OCI-LY7 (cell line): Measurements from ENCODE around the gene ARHGAP23. TPM values are rescaled to one million over a fixed set of nuclear protein-coding genes. Genes with fewer than 3 reads are reported as not detected.
"Not testable (repeated sequence)": the region's sequence is repeated elsewhere in the genome, so short reads cannot be mapped to it uniquely, and the experiment has no call there.

Source experiments
- BruUV-seq: library from RNA; stranded (reverse); fragments of 400-500 nt; replicated peaks from 2 replicates; lab custom pipeline; 2021; lab: Mats Ljungman, UMichigan
- CTCF ChIA-PET: fragments of 300-600 bp; sonication (Branson Sonifier 250); formaldehyde crosslinking; loops from one replicate; lab custom pipeline; 2022; ENCODE audit warnings: antibody characterized with exemption; ENCODE audit not compliant: unreplicated experiment; lab: Charles Lee
- POLR2A ChIA-PET: fragments of 300-600 bp; sonication (Branson Sonifier 250); formaldehyde crosslinking; loops from one replicate; lab custom pipeline; 2022; ENCODE audit warnings: antibody characterized with exemption; lab: Charles Lee
- DNase-seq: peaks from one replicate; pipeline ENCODE4 v3.0.0-alpha.2; 2015; ENCODE audit warnings: low spot score
- H2AFZ ChIP-seq: fragments of 200-600 bp; sonication (generic), shearing (Covaris generic); 2 replicates; pipeline ENCODE4 v1.6.1; 2014; ENCODE audit warnings: mild to moderate bottlenecking, antibody characterized with exemption, low read length, moderate library complexity
- H3K27ac ChIP-seq: fragments of 200-600 bp; sonication (generic); 2 replicates; pipeline ENCODE4 v1.5.1; 2014; ENCODE audit warnings: mixed run types, low read depth, mild to moderate bottlenecking, moderate library complexity, low read length, inconsistent platforms; ENCODE audit not compliant: poor library complexity, severe bottlenecking
- H3K36me3 ChIP-seq: fragments of 200-600 bp; sonication (generic); 2 replicates; pipeline ENCODE4 v1.6.1; 2014; ENCODE audit warnings: mild to moderate bottlenecking, antibody characterized with exemption, low read length, moderate library complexity, mixed read lengths; ENCODE audit not compliant: insufficient read depth
- H3K4me1 ChIP-seq: fragments of 200-600 bp; sonication (generic); 2 replicates; pipeline ENCODE4 v1.5.1; 2014; ENCODE audit warnings: mild to moderate bottlenecking, low read length; ENCODE audit not compliant: insufficient read depth, poor library complexity, severe bottlenecking
- H3K4me2 ChIP-seq: fragments of 200-600 bp; sonication (generic); 2 replicates; pipeline ENCODE4 v1.6.1; 2014; ENCODE audit warnings: mild to moderate bottlenecking, low read length
- H3K4me3 ChIP-seq: fragments of 200-600 bp; sonication (generic); 2 replicates; pipeline ENCODE4 v1.5.1; 2014; ENCODE audit warnings: mild to moderate bottlenecking, low read depth, low read length; ENCODE audit not compliant: poor library complexity, severe bottlenecking
- H3K79me2 ChIP-seq: fragments of 200-600 bp; sonication (generic); 2 replicates; pipeline ENCODE4 v1.6.1; 2016; ENCODE audit warnings: low read depth, mild to moderate bottlenecking, low read length, moderate library complexity, mixed read lengths; ENCODE audit not compliant: insufficient read depth
- H3K9me2 ChIP-seq: fragments of 200-600 bp; sonication (generic); 2 replicates; pipeline ENCODE4 v1.6.1; 2016; ENCODE audit warnings: mild to moderate bottlenecking, low read length, mixed read lengths; ENCODE audit not compliant: insufficient read depth
- H3K9me3 ChIP-seq: fragments of 200-600 bp; sonication (generic); 2 replicates; pipeline ENCODE4 v1.6.1; 2014; ENCODE audit warnings: mild to moderate bottlenecking, mixed run types, low read length, mixed read lengths
- H4K20me1 ChIP-seq: fragments of 200-600 bp; sonication (generic); 2 replicates; pipeline ENCODE4 v1.6.1; 2014; ENCODE audit warnings: mild to moderate bottlenecking, antibody characterized with exemption, low read length, moderate library complexity, mixed read lengths; ENCODE audit not compliant: insufficient read depth
- CTCF ChIP-seq: fragments of 200-600 bp; sonication (generic); conservative IDR thresholded peaks from 2 replicates; pipeline ENCODE4 v1.5.1; 2014; ENCODE audit warnings: mild to moderate bottlenecking, antibody characterized with exemption, low read length, moderate library complexity, mixed read lengths
- EZH2phosphoT487 ChIP-seq: fragments of 200-600 bp; sonication (generic); IDR thresholded peaks from 2 replicates; pipeline ENCODE4 v1.6.1; 2018; ENCODE audit warnings: low read depth, borderline replicate concordance, mild to moderate bottlenecking, mixed run types, antibody characterized with exemption, low read length, moderate library complexity, mixed read lengths
- intact Hi-C: fragments of 100-400 bp; cut with micrococcal nuclease; formaldehyde crosslinking; loops from one replicate; pipeline ENCODE4 v1.10.0; 2022; ENCODE audit not compliant: unreplicated experiment
- total RNA-seq, 2 experiments: library from RNA; depleted of rRNA in 1 of 2; stranded (reverse); fragments of >200 nt in 1 of 2; shearing (Covaris generic) in 1 of 2; gene quantifications; 2 replicates each; pipeline ENCODE4 v1.2.3, GENCODE V29; 2014 to 2022

The ARHGAP23 gene
- total RNA-seq, 2 experiments from 2014 or later = 16.3 to 18.6 TPM

GRCh38 chr17:38511150-38512108 lies 83.2 kb downstream of the ARHGAP23 start:
- no TSS peak for BruUV-seq
- Histone ChIP-seq H4K20me1 (no peaks in the 10 kb centered on the region), H3K9me3 (no peaks in the 10 kb centered on the region), H3K9me2 (no peaks in the 10 kb centered on the region), H3K4me3 (no peak overlapping the region), H3K4me1 (no peaks in the 10 kb centered on the region), H3K27ac (no peak overlapping the region), H3K4me2 (no peak overlapping the region), H2AFZ (no peak overlapping the region), H3K79me2 (no peaks in the 10 kb centered on the region), H3K36me3 (no peaks in the 10 kb centered on the region)
- DNase-seq = no peak
- no peak for TF ChIP-seq EZH2phosphoT487
- no peak for TF ChIP-seq CTCF
- intact Hi-C loops = no loop called here
- ChIA-PET POLR2A (no interaction called here), CTCF (no interaction called here)

- Histone ChIP-seq H3K9me3 (no peaks in the 10 kb centered on the region), H4K20me1 (no peaks in the 10 kb centered on the region), H3K4me1 (no peaks in the 10 kb centered on the region), H3K4me3 (no peak overlapping the region), H3K4me2 (no peak overlapping the region), H3K79me2 (no peaks in the 10 kb centered on the region), H3K36me3 (no peaks in the 10 kb centered on the region), H2AFZ (no peak overlapping the region), H3K9me2 (no peaks in the 10 kb centered on the region), H3K27ac (no peak overlapping the region)
- intact Hi-C loops = no loop called here
- TF ChIP-seq EZH2phosphoT487 (no peak), CTCF (no peak)
- ChIA-PET POLR2A (no interaction called here), CTCF (interaction anchor here (0.5 kb wide), 1 partner anchor 1447 kb away, joined by 3 read pairs; no protein-coding TSS in a partner anchor)
- no peak for DNase-seq
- BruUV-seq = no TSS peak
Observed at GRCh38 chr17:38512473-38513058, 84.3 kb downstream of the ARHGAP23 start.

- H3K9me3 ChIP-seq, DNase-seq, H3K4me3 ChIP-seq, H3K27ac ChIP-seq, POLR2A ChIA-PET, H3K36me3 ChIP-seq, H3K4me2 ChIP-seq, intact Hi-C loops, CTCF ChIA-PET, H3K79me2 ChIP-seq, H4K20me1 ChIP-seq, H3K9me2 ChIP-seq, H2AFZ ChIP-seq, BruUV-seq, H3K4me1 ChIP-seq: not testable (repeated sequence)
Observed at GRCh38 chr17:38526526-38526925, 98.3 kb downstream of the ARHGAP23 start.

- POLR2A ChIA-PET, H3K36me3 ChIP-seq, DNase-seq, H3K4me2 ChIP-seq, H4K20me1 ChIP-seq, H3K9me2 ChIP-seq, H3K9me3 ChIP-seq, CTCF ChIA-PET, H3K27ac ChIP-seq, BruUV-seq, H3K4me3 ChIP-seq, H3K4me1 ChIP-seq, intact Hi-C loops, H2AFZ ChIP-seq, H3K79me2 ChIP-seq: not testable (repeated sequence)
Observed at GRCh38 chr17:38528141-38528540, 99.9 kb downstream of the ARHGAP23 start.

- H2AFZ ChIP-seq, BruUV-seq, H4K20me1 ChIP-seq, DNase-seq, H3K4me1 ChIP-seq, POLR2A ChIA-PET, CTCF ChIA-PET, H3K79me2 ChIP-seq, H3K27ac ChIP-seq, intact Hi-C loops, H3K4me2 ChIP-seq, H3K9me2 ChIP-seq, H3K4me3 ChIP-seq, H3K36me3 ChIP-seq, H3K9me3 ChIP-seq: not testable (repeated sequence)
Observed at GRCh38 chr17:38530856-38531255, 102.6 kb downstream of the ARHGAP23 start.
